Kidney (tissue), 14 donors: Measurements from ENCODE around the gene F12. TPM values are rescaled to one million over a fixed set of nuclear protein-coding genes. Genes with fewer than 3 reads are reported as not detected.
A peak's percentile ranks its signal among the peaks of the same experiment; 100 is the strongest.

ENCODE experiments used
- DNase-seq, 5 donors: peaks; one replicate each; pipeline ENCODE4 v3.0.0-alpha.2; 2013 to 2020
- FAIRE-seq: peaks from 2 replicates; lab custom pipeline; 2012; peaks lifted over from hg19 to GRCh38; lab: Jason Lieb, UNC
- H3K27ac ChIP-seq, 2 donors: one replicate each; pipeline ENCODE4 v1.7.0; 2013; ENCODE audit warnings: low read depth in 2 of 2, low read length in 2 of 2, inconsistent platforms in 1 of 2
- H3K27me3 ChIP-seq: one replicate; pipeline ENCODE4 v1.7.1; 2013; ENCODE audit warnings: low read length, inconsistent platforms; ENCODE audit not compliant: control insufficient read depth, insufficient read depth
- H3K36me3 ChIP-seq, 3 donors: one replicate each; pipeline versions ENCODE4 v1.7.0 to v1.7.1; 2013; ENCODE audit warnings: low read length in 3 of 3, control low read depth in 1 of 3, inconsistent platforms in 1 of 3; ENCODE audit not compliant: insufficient read depth in 3 of 3, control insufficient read depth in 2 of 3
- H3K4me1 ChIP-seq, 3 donors: one replicate each; pipeline versions ENCODE4 v1.7.0 to v1.7.1; 2013; ENCODE audit warnings: low read length in 3 of 3, inconsistent platforms in 1 of 3, low read depth in 1 of 3; ENCODE audit not compliant: control insufficient read depth in 2 of 3, insufficient read depth in 2 of 3
- H3K4me3 ChIP-seq, 3 donors: one replicate each; pipeline versions ENCODE4 v1.7.0 to v1.8.1; 2013; ENCODE audit warnings: low read length in 3 of 3, control low read depth in 1 of 3, inconsistent platforms in 1 of 3
- H3K9ac ChIP-seq, 3 donors: one replicate each; pipeline versions ENCODE4 v1.7.0 to v1.7.1; 2013; ENCODE audit warnings: low read length in 3 of 3, control low read depth in 1 of 3, inconsistent platforms in 1 of 3
- H3K9me3 ChIP-seq, 3 donors: one replicate each; pipeline versions ENCODE4 v1.7.0 to v1.7.1; 2013; ENCODE audit warnings: low read length in 3 of 3, control low read depth in 1 of 3, inconsistent platforms in 1 of 3; ENCODE audit not compliant: control insufficient read depth in 2 of 3, insufficient read depth in 1 of 3
- CTCF ChIP-seq: IDR thresholded peaks from 3 replicates; pipeline ENCODE4 v1.5.1; 2012; ENCODE audit warnings: mild to moderate bottlenecking, moderate library complexity, borderline replicate concordance; ENCODE audit not compliant: insufficient read depth; ENCODE audit errors: extremely low read depth
- intact Hi-C: fragments of 100-400 bp; cut with DNase I; formaldehyde crosslinking; loops from one replicate; pipeline ENCODE4 v1.11.1; 2022
- polyA plus RNA-seq: library from polyadenylated mRNA; stranded (reverse); fragments of 350-450 nt; fragmentation: Illumina TruSeq; extraction: RNeasy Lipid Tissue Mini Kit (QIAGEN cat#74804); gene quantifications from one replicate; pipeline ENCODE4 v1.2.3, GENCODE V29; 2014; ENCODE audit warnings: low read depth, low replicate concordance; ENCODE audit not compliant: insufficient read depth
- total RNA-seq: library from RNA; stranded (reverse); fragmentation: NEBNext Ultra II Directional; extraction: Animal tissue kit (Norgen Biotek cat#: 25700); gene quantifications from one replicate; pipeline ENCODE4 v1.2.1, GENCODE V29; 2021
- donor health status: control.
- donor health status: control.
- donor health status: control.
- donor health status: control.
- donor health status: control.
- donor health status: DM: yes; HTN: yes; CAD: no.
- donor health status: Normal renal cell carcinoma (clear cell type).

The F12 gene
- total and polyA plus RNA-seq, 2 donors from 2014 or later: 3.1 to 4.2 TPM

GRCh38 chr5:177428574-177429217 lies 19.3 kb upstream of the F12 start:
- Histone ChIP-seq H3K27me3 (no peaks in the 10 kb centered on the region), H3K36me3 (peaks cover 0 to 2% (median 0%) of the 10 kb centered on the region in 3 donors), H3K4me3 (no peak overlapping the region), H3K4me1 (peaks cover 3 to 17% (median 16%) of the 10 kb centered on the region in 3 donors), H3K27ac (no peak overlapping the region), H3K9me3 (no peaks in the 10 kb centered on the region), H3K9ac (no peak overlapping the region)
- no peak for TF ChIP-seq CTCF
- DNase-seq (no peak), FAIRE-seq (no peak)
- intact Hi-C loops: no loop called here

GRCh38 chr5:177427919-177428573 lies 18.7 kb upstream of the F12 start:
- no peaks in the 10 kb centered on the region for H3K27me3 ChIP-seq
- peak overlapping the region in 1 of 3 donors; percentile 93 for H3K9ac ChIP-seq
- H3K36me3 ChIP-seq: peaks cover 0 to 2% (median 0%) of the 10 kb centered on the region in 3 donors
- no peak overlapping the region for H3K27ac ChIP-seq
- FAIRE-seq: no peak
- intact Hi-C loops: no loop called here
- peak overlapping the region; percentile 53 to 80 (median 69) for H3K4me3 ChIP-seq
- DNase-seq: peak in 1 of 5 donors; percentile 54
- H3K9me3 ChIP-seq: no peaks in the 10 kb centered on the region
- TF ChIP-seq CTCF: no peak
- peaks cover 3 to 17% (median 16%) of the 10 kb centered on the region in 3 donors for H3K4me1 ChIP-seq

- Histone ChIP-seq H3K27me3 (no peaks in the 10 kb centered on the region), H3K4me1 (peaks cover 3 to 17% (median 16%) of the 10 kb centered on the region in 3 donors), H3K36me3 (peaks cover 0 to 2% (median 0%) of the 10 kb centered on the region in 3 donors), H3K4me3 (peak overlapping the region; percentile 53 to 80 (median 69)), H3K27ac (peak overlapping the region in 1 of 2 donors; percentile 80), H3K9me3 (no peaks in the 10 kb centered on the region), H3K9ac (peak overlapping the region; percentile 42 to 93 (median 50))
- intact Hi-C loops: no loop called here
- FAIRE-seq: no peak
- DNase-seq: no peak
- TF ChIP-seq CTCF: no peak
Observed at GRCh38 chr5:177427211-177427822, 18.0 kb upstream of the F12 start.
